ENCODE measurements around the gene ELF3.
"Not testable (repeated sequence)": the region's sequence is repeated elsewhere in the genome, so short reads cannot be mapped to it uniquely, and the experiment has no call there.

The ELF3 gene

GRCh38 chr1:202010180-202011015 lies at the start of gene ELF3:
Gene ELF3 (plus strand): TSS chr1:202010587. CDS start chr1:202011137, 550 bp downstream.
- DNase-seq = no peak

- not testable (repeated sequence) for DNase-seq
Observed at GRCh38 chr1:201962382-201962781, 48.0 kb upstream of the ELF3 start.

- no peak for DNase-seq
Observed at GRCh38 chr1:201964261-201964660, 46.1 kb upstream of the ELF3 start.

DNA sequence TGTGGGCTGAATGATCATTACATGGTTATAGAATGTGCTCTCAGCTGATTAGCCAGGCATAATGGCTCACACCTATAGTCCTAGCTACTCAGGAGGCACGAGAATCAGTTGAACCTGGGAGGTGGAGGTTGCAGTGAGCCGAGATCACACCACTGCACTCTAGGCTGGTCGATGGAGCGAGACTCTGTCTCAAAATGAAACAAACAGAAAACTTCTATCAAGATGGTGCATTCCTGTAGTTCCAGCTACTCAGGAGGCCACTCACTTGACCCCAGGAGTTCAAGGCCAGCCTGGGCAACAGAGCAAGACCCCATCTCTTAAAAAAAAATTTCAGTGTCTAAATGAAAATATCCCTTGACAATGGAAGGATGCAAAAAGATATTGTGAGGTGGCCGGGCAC lies 44.2 kb upstream of the ELF3 start:
- DNase-seq = no peak

- DNase-seq = no peak
Observed at GRCh38 chr1:201968202-201968925, 42.0 kb upstream of the ELF3 start.

GRCh38 chr1:201970334-201971159 lies 39.8 kb upstream of the ELF3 start:
- DNase-seq = no peak

GRCh38 chr1:201982082-201982622 lies 28.2 kb upstream of the ELF3 start:
- no peak for DNase-seq

- peak; percentile 93 for DNase-seq
Observed at GRCh38 chr1:201982623-201983379, 27.6 kb upstream of the ELF3 start, which contains the start of gene RNPEP. Gene RNPEP (plus strand): TSS chr1:201982648. CDS start chr1:201982667, 19 bp downstream.

DNA sequence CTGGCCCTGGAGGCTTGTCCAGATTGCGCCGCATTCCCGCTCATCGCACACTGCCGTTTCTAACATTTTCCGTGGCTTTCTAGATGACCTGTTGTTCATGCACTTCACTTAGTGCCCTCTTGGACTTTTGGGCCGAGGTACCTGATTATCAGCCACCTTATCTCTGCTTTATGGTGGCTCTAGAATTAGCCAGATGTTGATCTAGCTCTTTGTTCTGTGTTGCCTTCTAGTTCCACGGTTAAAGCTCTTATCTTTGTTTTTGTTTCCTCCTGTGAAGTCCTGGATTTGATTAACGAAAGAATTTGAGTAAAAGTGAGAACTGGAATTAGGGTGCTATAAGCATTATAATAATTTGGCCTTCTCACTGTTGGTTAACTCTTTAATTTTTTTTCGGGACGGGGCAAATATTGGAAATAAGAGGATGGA lies 27.0 kb upstream of the ELF3 start:
- no peak for DNase-seq

DNA sequence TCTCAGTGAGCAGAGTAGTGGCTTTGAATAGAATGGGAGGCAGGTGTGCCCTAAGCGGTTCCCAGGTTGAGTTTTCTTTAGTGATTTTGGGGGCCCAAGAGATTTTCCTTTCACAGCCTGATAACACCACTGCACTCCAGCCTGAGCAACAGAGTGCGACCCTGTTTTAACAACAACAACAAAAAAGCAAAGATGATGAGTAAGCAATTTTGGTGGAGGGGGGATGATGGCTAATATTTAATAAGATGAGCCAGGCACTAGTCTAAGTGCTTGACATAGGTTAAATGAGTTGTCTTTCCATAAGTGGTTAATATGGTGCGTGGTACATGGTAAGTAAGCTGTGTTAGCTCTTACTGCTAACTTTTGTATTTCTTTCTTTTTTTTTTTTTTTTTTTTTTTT lies 25.9 kb upstream of the ELF3 start:
- DNase-seq = no peak

- no peak for DNase-seq
Observed at GRCh38 chr1:201985355-201985754, 25.0 kb upstream of the ELF3 start.

GRCh38 chr1:201988601-201989000 lies 21.8 kb upstream of the ELF3 start:
- no peak for DNase-seq

DNA sequence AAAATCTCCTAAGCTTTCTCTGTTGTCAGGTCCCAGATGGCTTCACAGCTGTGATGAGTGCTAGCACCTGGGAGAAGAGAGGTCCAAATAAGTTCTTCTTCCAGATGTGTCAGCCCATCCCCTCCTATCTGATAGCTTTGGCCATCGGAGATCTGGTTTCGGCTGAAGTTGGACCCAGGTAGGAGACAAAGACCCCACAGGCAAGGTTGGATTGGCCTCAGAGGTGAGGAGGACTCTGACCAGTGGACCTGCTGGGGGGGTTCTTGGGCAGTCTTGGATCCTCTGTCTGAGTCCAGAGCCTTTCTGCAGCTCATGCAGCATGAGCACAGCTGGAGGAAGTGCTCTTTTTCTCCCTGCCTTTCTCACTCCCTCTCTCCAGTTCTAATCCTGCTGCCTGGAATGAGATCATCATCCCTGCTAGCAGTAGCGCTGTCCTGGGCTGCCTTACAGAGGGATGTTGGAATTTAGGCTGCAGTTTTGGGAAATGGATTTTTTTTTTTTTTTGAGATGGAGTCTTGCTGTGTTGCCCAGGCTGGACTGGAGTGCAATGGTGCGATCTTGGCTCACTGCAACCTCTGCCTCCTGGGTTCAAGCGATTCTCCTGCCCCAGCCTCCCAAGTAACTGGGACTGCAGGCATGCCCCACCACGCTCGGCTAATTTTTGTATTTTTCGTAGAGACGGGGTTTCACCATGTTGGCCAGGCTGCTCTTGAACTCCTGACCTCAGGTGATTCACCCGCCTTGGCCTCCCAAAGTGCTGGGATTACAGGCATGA lies 20.8 kb upstream of the ELF3 start:
- no peak for DNase-seq

DNA sequence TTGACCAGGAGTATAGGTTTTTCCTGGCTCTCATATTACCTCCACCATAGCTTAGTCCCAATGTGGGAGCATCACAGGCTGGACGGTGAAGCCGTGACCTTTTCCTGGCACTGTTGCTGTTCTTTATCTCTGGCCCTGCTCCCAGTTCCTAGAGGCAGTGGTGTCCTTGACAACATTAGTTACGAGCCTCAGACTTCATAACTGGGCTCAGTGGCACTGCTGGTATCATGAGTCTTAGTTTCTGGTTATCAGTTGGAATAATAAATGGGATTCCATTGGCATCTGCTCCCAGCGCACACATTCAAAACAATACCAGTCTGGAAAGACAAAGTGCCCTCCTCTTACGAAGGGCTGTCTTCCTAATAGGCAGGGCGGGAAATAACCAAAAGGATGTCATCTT lies 20.0 kb upstream of the ELF3 start:
- DNase-seq = no peak

DNA sequence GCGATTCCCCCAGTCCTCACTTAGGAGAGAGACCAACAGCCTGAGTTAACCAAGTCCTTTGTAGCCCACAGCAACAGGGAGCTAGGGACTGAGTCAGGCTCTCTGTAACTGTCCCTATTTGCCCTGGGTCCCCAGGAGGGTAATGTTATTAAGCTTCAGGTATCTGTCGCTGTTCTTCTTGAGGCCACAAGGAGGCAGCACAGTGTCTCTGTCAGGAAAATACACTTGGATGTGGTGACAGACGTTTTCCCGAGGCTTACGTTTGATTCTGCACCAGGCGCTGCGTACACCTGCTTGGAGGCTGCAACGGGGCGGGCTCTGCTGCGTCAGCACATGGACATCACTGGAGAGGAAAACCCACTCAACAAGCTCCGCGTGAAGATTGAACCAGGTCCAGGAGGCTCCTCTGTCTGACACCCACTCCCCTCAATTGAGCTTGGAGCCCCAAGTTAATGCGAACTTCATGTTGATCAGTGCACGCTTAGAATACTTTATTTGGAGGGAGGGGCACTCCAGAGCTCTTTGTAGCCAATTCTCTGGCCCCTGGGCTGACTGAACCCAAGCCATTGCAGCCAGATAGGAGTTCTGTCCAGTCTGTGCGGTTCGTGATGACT lies 10.7 kb upstream of the ELF3 start:
- peak; percentile 58 for DNase-seq

DNA sequence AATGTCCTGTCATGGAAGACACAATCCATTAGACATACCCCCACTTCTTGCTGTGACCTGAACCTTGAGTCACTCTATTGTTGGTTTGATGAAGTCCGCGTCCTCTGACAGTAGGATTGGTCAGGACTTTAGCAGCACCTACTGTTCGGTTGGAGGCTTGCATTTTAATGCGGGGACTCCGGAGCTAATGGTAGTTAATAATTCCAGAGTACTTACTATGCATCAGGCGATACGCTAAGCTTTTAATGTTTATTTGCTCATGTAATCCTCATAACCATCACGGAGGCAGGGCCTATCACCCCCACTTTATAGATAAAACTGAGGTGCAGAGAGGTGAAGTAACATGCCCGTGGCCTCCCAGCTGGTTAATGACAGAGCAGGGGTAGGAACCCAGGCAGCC lies 7.9 kb upstream of the ELF3 start:
- DNase-seq = no peak

DNA sequence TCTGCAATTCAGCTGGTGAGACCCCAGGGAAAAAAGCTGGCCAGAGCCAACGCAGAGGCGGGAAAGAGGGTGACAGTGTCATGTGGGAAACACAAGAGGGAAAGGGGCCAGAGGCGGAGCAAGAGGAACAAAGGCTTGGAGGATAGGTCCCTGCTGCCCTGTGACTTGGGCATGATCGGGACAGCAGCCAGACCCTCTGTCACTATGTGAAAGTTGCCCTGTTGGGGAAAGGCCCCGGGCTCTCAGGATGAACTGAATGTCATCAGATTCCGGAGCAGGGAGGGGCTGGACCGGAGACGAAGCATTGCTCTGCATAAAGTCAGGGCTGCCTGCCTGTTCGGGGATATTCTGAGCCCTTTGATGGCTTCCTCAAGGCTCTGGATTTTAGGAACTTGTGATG lies 5.7 kb upstream of the ELF3 start:
- DNase-seq = no peak

- DNase-seq = peak; percentile 30
Observed at GRCh38 chr1:202005958-202006357, 4.4 kb upstream of the ELF3 start.

DNA sequence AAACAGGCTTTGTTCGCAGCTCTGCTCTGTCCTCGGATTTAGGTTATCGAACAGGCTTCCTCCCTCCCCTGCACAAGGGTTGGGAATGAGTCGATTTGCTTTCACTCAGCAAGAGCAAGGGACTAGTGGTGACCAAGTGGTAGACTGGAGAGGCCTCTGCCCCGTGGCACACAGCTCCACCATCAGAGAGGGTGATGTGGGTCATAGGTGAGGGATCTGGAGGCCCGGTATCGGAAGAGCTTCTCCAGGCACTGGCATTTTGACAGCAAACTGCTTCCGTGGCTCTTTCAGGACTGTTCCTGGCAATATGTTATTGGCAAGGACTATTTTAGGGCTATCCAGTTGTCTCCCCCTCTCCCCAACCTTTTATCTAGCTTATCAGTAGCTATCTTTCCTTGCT lies 3.1 kb upstream of the ELF3 start:
- DNase-seq = no peak

DNA sequence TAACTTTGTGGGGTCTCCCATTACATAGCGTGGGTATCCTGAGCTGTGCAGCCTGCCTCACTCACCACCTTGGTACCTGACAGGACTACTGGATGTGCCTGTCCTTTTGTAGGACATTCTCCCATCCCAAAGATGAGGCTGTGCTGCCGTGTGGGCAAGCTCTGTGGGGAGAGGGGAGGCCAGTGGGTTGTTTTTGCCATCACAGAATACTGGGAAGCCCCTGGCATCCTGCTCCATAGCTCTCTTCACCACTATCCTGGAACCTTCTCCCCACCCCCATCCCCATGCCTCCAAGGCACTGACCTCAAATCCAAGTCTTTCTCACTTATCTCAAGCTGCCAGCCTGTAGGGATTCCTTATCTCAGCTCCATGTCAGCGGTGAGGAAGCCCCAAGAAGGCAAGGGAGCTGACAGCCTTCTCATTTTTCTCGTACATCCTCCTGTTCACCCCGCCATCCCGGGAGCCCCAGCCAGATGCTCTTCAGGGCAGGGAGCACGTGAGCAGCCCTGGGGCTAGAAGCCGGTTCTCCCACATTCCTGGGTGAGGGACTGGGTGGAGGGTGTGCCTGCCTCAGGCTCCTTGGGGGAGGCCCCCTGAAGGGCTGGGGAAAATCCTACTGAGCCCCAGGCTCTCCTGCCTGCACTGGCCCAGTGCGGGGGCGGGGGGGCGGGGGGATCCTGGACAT lies 2.4 kb upstream of the ELF3 start:
- peak; percentile 83 for DNase-seq
